HEK293 (cell line): ENCODE results near the gene NAP1L2.
"Not testable (repeated sequence)": the region's sequence is repeated elsewhere in the genome, so short reads cannot be mapped to it uniquely, and the experiment has no call there.

Source experiments
- CTCF ChIA-PET: fragments of 350-600 bp; formaldehyde crosslinking; extraction: SDS; loops from one replicate; lab custom pipeline; 2021; ENCODE audit warnings: antibody characterized with exemption; lab: Yijun Ruan, JAX
- POLR2A ChIA-PET: fragments of 300-600 bp; formaldehyde crosslinking; extraction: SDS; loops from one replicate; lab custom pipeline; 2020; ENCODE audit warnings: antibody characterized with exemption, inconsistent platforms; lab: Yijun Ruan, JAX
- H3K27ac ChIP-seq: fragments of 200-500 bp; sonication (Bioruptor generic); 2 replicates; pipeline ENCODE4 v1.5.1; 2014; ENCODE audit warnings: low read depth, low read length, control low read depth, inconsistent platforms; ENCODE audit errors: extremely low read depth
- H3K36me3 ChIP-seq, 2 experiments: fragments of 200-500 bp in 1 of 2; sonication (Bioruptor generic) in 1 of 2; 1 replicate in 1 of 2; 2 replicates in 1 of 2; pipeline ENCODE4 v1.5.1; 2014 to 2017; ENCODE audit warnings: inconsistent platforms in 2 of 2, low read length in 2 of 2; ENCODE audit not compliant: control insufficient read depth in 2 of 2, insufficient read depth in 1 of 2
- H3K4me1 ChIP-seq: fragments of 200-500 bp; sonication (Bioruptor generic); 2 replicates; pipeline ENCODE4 v1.5.1; 2014; ENCODE audit warnings: mild to moderate bottlenecking, low read length, inconsistent platforms; ENCODE audit not compliant: control insufficient read depth, insufficient read depth
- H3K4me3 ChIP-seq: 2 replicates; pipeline ENCODE4 v1.5.1; 2011; ENCODE audit warnings: low read depth, mild to moderate bottlenecking, control low read depth, low read length, moderate library complexity
- H3K9me3 ChIP-seq: fragments of 200-500 bp; sonication (Bioruptor generic); 2 replicates; pipeline ENCODE4 v1.5.1; 2014; ENCODE audit warnings: low read depth, low read length, inconsistent platforms; ENCODE audit not compliant: control insufficient read depth, insufficient read depth
- ZNF157 ChIP-seq: fragments of 450-650 bp; formaldehyde crosslinking; IDR thresholded peaks from 2 replicates; pipeline ENCODE4 v1.5.1; 2016; ENCODE audit warnings: missing biosample characterization, missing genetic modification characterization

Gene NAP1L2

DNA sequence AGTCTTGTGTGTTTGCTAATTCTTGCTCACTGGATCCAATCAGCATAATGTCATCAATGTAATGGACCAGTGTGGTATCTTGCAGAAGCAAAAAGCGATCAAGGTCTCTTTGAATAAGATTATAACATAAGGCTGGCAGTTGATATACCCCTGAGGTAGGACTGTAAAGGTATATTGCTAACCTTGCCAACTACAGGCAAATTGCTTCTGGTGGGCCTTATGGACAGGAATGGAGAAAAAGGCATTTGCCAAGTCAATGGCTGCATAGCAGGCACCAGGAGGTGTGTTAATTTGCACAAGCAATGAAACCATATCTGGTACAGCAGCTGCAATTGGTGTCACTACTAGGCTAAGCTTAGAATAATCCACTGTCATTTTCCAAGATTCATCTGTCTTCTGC lies 45.7 kb downstream of the NAP1L2 start:
- CTCF ChIA-PET, POLR2A ChIA-PET, H3K4me3 ChIP-seq, H3K36me3 ChIP-seq, H3K9me3 ChIP-seq, H3K27ac ChIP-seq, H3K4me1 ChIP-seq: not testable (repeated sequence)
- TF ChIP-seq ZNF157 (tag by site-specific recombination) = peak; percentile 93
